Measurements from ENCODE around the gene IQUB.
"Not testable (repeated sequence)": the region's sequence is repeated elsewhere in the genome, so short reads cannot be mapped to it uniquely, and the experiment has no call there.

Gene IQUB

GRCh38 chr7:123538897-123539296 lies 4.5 kb upstream of the IQUB start:
- DNase-seq = no peak

DNA sequence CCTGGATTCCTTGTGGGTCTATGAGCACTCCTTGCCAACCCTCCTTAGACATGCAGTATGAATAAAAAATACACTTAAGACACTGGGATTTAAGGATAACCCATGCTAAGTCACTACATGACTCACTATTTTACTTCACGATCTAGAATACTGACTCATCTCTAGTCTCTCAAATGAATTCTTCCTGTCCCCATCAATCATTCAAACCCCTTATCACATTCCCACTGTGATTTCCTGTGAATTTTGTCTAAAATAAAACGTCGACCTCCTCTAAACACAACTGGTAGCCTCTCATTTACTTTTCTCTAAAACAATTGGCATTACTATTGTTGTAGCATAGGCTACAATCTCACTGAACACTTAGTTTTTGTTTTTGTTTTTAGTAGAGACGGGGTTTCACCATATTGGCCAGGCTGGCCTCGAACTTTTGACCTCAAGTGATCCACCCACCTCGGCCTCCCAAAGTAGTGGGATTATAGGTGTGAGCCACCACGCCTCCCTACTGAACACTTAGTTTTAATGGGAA lies 3.9 kb upstream of the IQUB start:
- no peak for DNase-seq

DNA sequence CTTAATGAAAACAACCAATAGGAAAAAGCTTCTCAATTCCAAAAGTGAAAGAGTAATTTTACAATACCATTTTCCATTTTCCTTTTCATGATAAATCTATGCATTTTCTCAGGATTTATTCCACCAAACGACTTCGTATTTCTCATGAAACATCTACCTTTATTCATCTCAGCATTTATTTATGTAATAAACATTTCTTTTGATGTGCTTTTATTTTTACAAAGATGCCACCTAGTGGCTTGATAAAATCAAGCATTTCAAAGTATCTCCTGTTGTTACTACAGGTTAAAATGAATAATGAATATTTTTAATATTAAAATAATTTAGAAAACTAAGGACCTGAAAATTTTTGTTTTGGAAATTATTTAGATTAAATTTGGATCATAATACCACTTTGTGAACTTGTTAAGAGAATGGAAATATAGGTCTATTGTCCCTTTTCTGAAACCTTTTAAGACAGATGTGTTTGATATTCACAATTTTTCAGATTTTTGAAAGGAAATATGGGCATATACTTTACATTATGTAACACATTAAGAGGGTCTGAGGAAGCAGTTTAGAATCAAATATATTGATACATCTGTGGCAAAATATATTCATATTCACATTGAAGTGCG lies 2.7 kb upstream of the IQUB start:
- DNase-seq = no peak

- no peak for DNase-seq
Measured at GRCh38 chr7:123535517-123535916, 1.1 kb upstream of the IQUB start.

DNA sequence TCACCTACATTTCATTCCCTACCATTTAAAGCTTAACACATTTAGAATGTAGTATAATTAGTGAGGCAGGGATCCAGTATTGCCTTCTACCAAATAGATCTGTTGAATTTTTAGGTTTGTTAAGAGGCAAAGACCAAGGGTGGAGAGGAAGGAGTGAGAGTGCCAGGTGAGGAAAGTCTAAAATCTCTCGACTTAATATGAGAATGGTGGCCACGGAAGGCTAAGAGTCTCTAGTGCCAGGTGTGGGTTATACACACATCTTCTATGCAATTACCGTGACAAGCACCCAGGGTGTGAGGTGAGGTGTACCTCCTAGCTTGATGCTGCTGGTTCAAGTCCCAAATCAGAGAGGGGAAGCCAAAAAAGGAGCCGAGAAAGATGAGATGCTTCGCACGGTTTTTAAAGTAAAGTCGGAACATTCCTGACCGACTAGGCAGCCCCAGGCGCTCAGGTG lies 439 bp downstream of the IQUB start:
- no peak for DNase-seq

DNA sequence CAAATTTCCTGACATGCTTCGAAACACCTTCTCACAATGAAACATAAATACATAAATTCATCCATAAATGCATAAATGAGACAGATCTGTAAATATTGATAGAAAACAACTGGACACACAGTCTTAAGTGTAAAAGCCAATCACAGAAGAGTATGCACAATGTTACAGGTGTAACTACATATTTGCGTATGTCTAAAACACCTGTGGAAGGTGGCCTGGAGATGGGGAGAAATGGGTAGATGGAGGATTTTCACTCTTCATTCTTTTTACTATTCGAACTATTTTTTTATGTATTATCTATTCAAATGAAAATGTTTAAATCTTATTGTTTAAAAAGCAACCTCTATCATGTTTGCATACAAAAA lies 860 bp downstream of the IQUB start:
- DNase-seq = no peak

- not testable (repeated sequence) for DNase-seq
Measured at GRCh38 chr7:123532788-123533552, 1.4 kb downstream of the IQUB start.

DNA sequence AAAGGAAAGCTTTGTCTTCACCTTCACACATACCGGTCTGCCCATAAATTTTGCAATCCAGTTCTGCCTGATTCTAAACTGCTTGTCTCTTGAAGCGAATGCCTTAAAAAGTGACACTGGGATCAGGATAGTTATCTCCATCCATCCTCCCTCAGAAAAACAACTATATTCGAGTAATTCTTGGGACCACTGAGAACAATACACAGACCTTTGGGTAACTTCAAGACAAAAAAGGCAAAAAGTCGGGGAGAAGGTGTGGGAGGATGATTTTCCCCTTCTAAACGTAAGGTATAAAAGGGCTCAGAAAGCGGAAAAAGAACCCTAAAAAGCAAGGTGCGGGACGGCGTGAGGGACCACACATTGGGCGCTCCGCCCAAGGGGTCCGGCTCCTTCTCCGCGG lies 2.1 kb downstream of the IQUB start:
- not testable (repeated sequence) for DNase-seq

DNA sequence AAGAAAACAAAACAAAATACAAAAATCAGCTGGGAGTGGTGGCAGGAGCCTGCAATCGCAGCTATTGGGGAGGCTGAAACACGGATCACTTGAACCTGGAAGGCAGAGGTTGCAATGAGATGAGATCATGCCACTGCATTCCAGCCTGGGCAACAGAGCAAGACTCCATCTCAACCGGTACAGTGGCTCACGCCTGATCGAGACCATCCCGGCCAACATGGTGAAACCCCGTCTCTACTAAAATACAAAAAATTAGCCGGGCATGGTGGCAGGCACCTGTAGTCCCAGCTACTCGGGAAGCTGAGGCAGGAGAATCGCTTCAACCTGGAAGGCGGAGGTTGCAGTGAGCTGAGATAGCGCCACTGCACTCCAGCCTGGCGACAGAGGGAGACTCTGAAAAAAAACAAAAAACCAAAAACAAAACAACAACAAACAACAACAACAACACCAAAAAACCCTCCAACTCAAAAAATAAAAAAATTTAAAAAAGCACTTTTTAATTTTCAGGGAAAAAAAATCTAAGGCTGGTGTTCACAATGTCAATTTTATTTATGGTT lies 4.3 kb downstream of the IQUB start:
- not testable (repeated sequence) for DNase-seq

DNA sequence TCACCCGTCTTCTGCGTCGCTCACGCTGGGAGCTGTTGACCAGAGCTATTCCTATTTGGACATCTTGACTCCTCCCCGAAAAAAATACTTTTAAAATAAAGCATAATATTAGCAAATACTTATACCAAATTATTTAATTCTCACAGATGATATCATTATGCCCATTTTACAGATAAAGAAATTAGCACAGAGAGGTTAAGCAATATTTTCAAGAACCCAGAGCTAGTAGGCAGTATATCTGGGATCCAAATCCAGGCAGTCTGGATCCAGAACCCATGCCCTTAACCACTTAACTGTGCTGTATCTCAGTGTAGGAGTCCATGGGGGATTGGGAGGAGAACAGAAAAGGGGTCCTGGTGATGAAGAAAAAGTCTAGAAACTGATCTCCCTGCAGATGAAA lies 6.1 kb downstream of the IQUB start:
- DNase-seq = no peak

- DNase-seq = not testable (repeated sequence)
Measured at GRCh38 chr7:123527712-123528225, 6.6 kb downstream of the IQUB start.

DNA sequence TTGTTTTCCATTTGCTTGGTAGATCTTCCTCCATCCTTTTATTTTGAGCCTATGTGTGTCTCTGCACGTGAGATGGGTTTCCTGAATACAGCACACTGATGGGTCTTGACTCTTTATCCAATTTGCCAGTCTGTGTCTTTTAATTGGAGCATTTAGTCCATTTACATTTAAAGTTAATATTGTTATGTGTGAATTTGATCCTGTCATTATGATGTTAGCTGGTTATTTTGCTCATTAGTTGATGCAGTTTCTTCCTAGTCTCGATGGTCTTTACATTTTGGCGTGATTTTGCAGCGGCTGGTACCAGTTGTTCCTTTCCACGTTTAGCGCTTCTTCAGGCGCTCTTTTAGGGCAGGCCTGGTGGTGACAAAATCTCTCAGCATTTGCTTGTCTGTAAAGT lies 7.9 kb downstream of the IQUB start:
- not testable (repeated sequence) for DNase-seq

GRCh38 chr7:123522066-123522465 lies 12.3 kb downstream of the IQUB start:
- no peak for DNase-seq

DNA sequence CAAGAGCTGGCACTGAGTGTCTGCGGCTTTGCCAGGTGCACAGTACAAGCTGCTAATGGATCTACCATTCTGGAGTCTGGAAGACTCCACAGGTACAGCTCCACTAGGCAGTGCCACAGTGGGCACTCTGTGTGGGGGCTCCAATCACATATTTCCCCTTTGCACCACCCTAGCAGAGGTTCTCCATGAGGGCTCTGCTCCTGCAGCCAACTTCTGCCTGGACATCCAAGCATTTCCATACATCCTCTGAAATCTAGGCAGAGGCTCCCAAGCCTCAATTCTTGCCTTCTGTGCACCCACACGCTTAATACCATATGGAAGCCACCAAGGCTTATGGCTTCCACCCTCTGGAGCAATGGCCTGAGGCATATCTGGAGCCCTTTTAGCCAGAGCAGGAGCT lies 29.2 kb downstream of the IQUB start:
- no peak for DNase-seq

DNA sequence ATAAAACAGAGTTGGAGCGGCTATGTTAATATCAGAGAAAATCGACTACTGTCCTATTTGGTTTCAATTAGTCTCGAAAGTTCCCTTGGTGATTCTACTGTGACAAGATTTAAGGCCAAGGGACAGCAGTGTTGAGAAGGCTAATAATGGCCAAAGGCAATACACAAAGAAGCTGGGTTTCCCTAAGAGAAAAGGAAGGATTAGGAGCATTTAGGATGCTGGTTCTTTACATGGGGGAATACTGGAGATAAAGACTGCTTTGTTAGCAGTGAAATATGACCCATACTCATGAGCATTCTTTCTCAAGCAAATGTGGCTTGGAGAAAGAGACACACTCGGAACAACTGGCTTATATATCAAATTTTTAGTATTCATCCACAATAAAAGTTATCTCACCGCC lies 32.2 kb downstream of the IQUB start:
- no peak for DNase-seq

DNA sequence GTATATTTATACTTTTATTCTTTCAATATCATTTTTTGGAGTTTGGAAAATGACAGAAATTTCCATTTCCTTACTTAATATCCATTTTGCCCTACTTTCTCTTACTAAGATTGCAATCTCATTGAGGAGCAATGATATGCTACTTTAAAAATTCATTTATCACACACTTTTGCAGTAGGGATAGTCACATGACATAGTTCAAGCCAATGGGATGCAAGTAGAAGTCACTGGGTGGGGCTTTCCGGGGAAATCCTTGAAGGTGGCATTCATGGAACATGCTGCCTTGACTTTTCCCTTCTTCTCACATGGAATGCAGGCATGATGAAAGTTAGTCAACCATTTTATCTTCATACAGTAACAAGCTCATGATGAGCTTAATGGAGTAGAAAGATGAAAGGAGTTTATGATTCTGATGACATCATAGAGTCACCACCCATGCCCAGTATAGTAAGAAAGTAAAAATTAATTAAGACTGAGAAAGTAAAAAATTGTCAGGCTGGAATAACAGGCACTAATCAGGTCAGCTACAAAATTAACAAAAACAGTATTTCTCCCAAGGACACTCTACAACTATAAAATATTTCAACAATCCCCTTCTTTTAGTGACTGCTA lies 33.4 kb downstream of the IQUB start:
- DNase-seq = no peak

- DNase-seq = no peak
Measured at GRCh38 chr7:123499211-123499970, 35.0 kb downstream of the IQUB start.

DNA sequence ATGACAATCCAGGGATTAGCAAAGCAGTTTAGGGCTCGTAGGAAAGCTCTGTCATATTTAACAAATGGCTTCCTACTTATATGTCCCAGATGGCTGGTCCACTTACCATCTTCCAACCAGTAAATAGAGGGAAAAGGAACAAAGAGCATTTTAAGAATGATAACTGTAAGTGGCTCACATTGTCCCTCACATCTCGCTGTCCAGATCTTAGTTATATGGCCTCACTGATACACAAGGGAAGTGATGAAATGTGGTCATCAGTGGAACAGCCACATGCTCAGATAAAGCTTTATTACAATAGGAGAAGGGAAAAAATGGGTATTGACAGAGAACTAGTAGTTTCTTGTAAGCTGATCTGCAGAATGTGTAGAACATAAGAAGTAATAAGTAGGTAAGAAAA lies 35.8 kb downstream of the IQUB start:
- no peak for DNase-seq

- no peak for DNase-seq
Measured at GRCh38 chr7:123498031-123498430, 36.4 kb downstream of the IQUB start.

DNA sequence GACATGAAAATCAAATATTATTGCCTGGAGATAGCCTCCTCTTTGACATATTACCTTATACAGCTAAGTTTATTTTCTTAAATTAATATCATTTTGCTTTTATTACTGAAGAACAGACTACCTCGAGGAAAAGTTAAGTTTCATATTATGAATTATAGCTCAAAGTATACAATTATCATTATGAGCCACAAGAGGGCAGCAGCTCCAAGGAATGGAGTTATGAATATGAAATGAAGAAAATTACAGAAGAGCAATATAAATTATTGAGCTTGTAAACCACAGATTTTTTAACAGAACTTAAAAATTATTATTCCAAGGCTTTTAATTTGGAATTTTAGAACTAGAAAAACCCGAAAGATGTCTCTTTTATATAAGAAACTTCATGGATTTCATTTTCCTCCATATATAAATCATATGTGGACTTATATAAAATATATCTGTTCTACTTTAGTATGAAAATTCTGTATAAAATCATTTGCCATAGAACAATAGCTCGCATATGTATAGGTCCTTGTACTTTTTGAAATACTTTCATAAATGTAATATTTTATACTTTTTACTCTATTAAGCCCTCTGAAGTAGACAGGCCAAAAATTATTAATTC lies 40.1 kb downstream of the IQUB start:
- no peak for DNase-seq

DNA sequence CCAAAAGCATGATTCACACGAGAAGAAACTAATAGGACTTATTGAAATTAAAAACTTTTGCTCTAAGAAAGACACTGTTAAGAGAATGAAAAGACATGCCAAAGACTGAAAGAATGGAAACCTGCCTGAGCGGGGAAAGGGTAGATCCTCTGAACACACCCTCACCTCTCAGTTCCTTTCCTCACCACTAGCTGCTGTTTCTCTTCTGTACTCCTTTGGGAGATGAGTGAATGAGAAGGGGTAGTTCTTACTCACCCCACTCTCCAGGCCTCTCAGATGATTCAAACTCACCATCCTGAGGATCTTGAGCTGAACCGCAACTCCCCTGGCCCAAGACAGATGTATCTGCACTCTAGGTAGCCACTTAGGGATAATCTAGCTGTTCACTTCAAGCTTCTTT lies 41.9 kb downstream of the IQUB start:
- DNase-seq = no peak

GRCh38 chr7:123485721-123486120 lies 48.7 kb downstream of the IQUB start:
- no peak for DNase-seq

All from activated CD8-positive, alpha-beta memory T cell treated with anti-CD3 and anti-CD28 coated beads, Interleukin-2, amount 50 U/mL, for 48 hours (primary cell).